PC-3 (cell line): Measurements from ENCODE around the gene FGD4. TPM values are rescaled to one million over a fixed set of nuclear protein-coding genes. Genes with fewer than 3 reads are reported as not detected.

Source experiments
- ATAC-seq: fragments of 200-7000 bp; cut with Tn5 transposase; 2 replicates; pipeline ENCODE4 v1.9.1; 2020; ENCODE audit warnings: mild to moderate bottlenecking, moderate library complexity
- BruUV-seq: library from RNA; stranded (reverse); fragments of 400-500 nt; replicated peaks from 2 replicates; lab custom pipeline; 2021; lab: Mats Ljungman, UMichigan
- CTCF ChIA-PET: fragments of 300-600 bp; sonication (Branson Sonifier 250); formaldehyde crosslinking; loops from one replicate; lab custom pipeline; 2022; ENCODE audit warnings: antibody characterized with exemption; lab: Charles Lee
- POLR2A ChIA-PET: fragments of 300-600 bp; sonication (Branson Sonifier 250); formaldehyde crosslinking; loops from one replicate; lab custom pipeline; 2022; ENCODE audit warnings: antibody characterized with exemption; ENCODE audit not compliant: unreplicated experiment; lab: Charles Lee
- DNase-seq: peaks from one replicate; pipeline ENCODE4 v3.0.0-alpha.2; 2015
- H2AFZ ChIP-seq: fragments of 300-600 bp; sonication (generic); 2 replicates; pipeline ENCODE4 v1.6.0; 2016; ENCODE audit warnings: antibody characterized with exemption, low read length
- H3F3A ChIP-seq: fragments of 300-600 bp; sonication (generic); one replicate; pipeline ENCODE4 v1.6.0; 2017; ENCODE audit warnings: antibody characterized with exemption, low read length, control low read depth, mild to moderate bottlenecking; ENCODE audit not compliant: unreplicated experiment
- H3K27ac ChIP-seq: fragments of 300-600 bp; sonication (generic); 2 replicates; pipeline ENCODE4 v1.5.1; 2016; ENCODE audit warnings: mild to moderate bottlenecking, low read length
- H3K27me3 ChIP-seq: fragments of 300-600 bp; sonication (generic); 2 replicates; pipeline ENCODE4 v1.6.1; 2016; ENCODE audit warnings: low read length, mixed read lengths
- H3K36me3 ChIP-seq: fragments of 300-600 bp; sonication (generic); 2 replicates; pipeline ENCODE4 v1.6.1; 2016; ENCODE audit warnings: low read depth, mixed run types, low read length, mixed read lengths
- H3K4me1 ChIP-seq: fragments of 300-600 bp; sonication (generic); 2 replicates; pipeline ENCODE4 v1.5.1; 2016; ENCODE audit warnings: low read length; ENCODE audit not compliant: insufficient read depth
- H3K4me2 ChIP-seq: fragments of 300-600 bp; sonication (generic); 2 replicates; pipeline ENCODE4 v1.6.0; 2016; ENCODE audit warnings: low read length
- H3K4me3 ChIP-seq: fragments of 300-600 bp; sonication (generic); 2 replicates; pipeline ENCODE4 v1.5.1; 2016; ENCODE audit warnings: mild to moderate bottlenecking, low read length, mixed read lengths
- H3K79me2 ChIP-seq: fragments of 300-600 bp; sonication (generic); 2 replicates; pipeline ENCODE4 v1.6.1; 2017; ENCODE audit warnings: low read length, mixed read lengths
- H3K9ac ChIP-seq: fragments of 300-600 bp; sonication (generic); 2 replicates; pipeline ENCODE4 v1.6.0; 2016; ENCODE audit warnings: mild to moderate bottlenecking, low read length
- H3K9me2 ChIP-seq: fragments of 300-600 bp; sonication (generic); replicated peaks from 2 replicates; pipeline ENCODE4 v1.6.1; 2016; ENCODE audit warnings: mixed run types, low read length, mixed read lengths
- H3K9me3 ChIP-seq: fragments of 300-600 bp; sonication (generic); 2 replicates; pipeline ENCODE4 v1.6.1; 2016; ENCODE audit warnings: low read length, mixed read lengths
- H4K20me1 ChIP-seq: fragments of 300-600 bp; sonication (generic); 2 replicates; pipeline ENCODE4 v1.6.1; 2016; ENCODE audit warnings: low read length, mixed read lengths
- EZH2 ChIP-seq: fragments of 300-600 bp; sonication (generic); IDR thresholded peaks from one replicate; pipeline ENCODE4 v1.6.1; 2017; ENCODE audit warnings: antibody characterized with exemption, mild to moderate bottlenecking, low read length; ENCODE audit not compliant: unreplicated experiment
- EZH2phosphoT487 ChIP-seq: fragments of 300-600 bp; sonication (generic); IDR thresholded peaks from 2 replicates; pipeline ENCODE4 v1.6.1; 2018; ENCODE audit warnings: mild to moderate bottlenecking, antibody characterized with exemption, low read length, borderline replicate concordance
- intact Hi-C: fragments of 100-400 bp; cut with micrococcal nuclease; formaldehyde crosslinking; loops from 2 replicates; pipeline ENCODE4 v1.9.0; 2023
- total RNA-seq: library from RNA; depleted of rRNA; stranded (reverse); fragments of >200 nt; gene quantifications from 2 replicates; pipeline ENCODE4 v1.2.3, GENCODE V29; 2014
- TF ChIP-seq, protein P1 (sequence below): fragments of 300-600 bp; sonication (generic); conservative IDR thresholded peaks from 2 replicates; pipeline ENCODE4 v1.5.1; 2017; ENCODE audit warnings: antibody characterized with exemption, low read depth, mild to moderate bottlenecking, low read length

Gene FGD4
- total RNA-seq, 1 experiment from 2014 or later: 3.9 TPM

- no peak for TF ChIP-seq EZH2
- TF ChIP-seq, protein P1, sequence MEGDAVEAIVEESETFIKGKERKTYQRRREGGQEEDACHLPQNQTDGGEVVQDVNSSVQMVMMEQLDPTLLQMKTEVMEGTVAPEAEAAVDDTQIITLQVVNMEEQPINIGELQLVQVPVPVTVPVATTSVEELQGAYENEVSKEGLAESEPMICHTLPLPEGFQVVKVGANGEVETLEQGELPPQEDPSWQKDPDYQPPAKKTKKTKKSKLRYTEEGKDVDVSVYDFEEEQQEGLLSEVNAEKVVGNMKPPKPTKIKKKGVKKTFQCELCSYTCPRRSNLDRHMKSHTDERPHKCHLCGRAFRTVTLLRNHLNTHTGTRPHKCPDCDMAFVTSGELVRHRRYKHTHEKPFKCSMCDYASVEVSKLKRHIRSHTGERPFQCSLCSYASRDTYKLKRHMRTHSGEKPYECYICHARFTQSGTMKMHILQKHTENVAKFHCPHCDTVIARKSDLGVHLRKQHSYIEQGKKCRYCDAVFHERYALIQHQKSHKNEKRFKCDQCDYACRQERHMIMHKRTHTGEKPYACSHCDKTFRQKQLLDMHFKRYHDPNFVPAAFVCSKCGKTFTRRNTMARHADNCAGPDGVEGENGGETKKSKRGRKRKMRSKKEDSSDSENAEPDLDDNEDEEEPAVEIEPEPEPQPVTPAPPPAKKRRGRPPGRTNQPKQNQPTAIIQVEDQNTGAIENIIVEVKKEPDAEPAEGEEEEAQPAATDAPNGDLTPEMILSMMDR: no peak
- no peak for TF ChIP-seq EZH2phosphoT487
- no peak for DNase-seq
- intact Hi-C loops: no loop called here
- Histone ChIP-seq H3K27ac (no peak overlapping the region), H2AFZ (no peak overlapping the region), H3K36me3 (no peaks in the 10 kb centered on the region), H4K20me1 (no peaks in the 10 kb centered on the region), H3K4me3 (no peak overlapping the region), H3K9me3 (no peaks in the 10 kb centered on the region), H3K79me2 (no peaks in the 10 kb centered on the region), H3K9ac (no peak overlapping the region), H3K27me3 (no peaks in the 10 kb centered on the region), H3K9me2 (no peaks in the 10 kb centered on the region), H3K4me1 (no peaks in the 10 kb centered on the region), H3K4me2 (no peak overlapping the region), H3F3A (no peaks in the 10 kb centered on the region)
- no TSS peak for BruUV-seq
- CTCF ChIA-PET: no interaction called here
- ATAC-seq: no peak
- POLR2A ChIA-PET: no interaction called here
Observed at GRCh38 chr12:32467959-32468863, 68.9 kb downstream of the FGD4 start.

DNA sequence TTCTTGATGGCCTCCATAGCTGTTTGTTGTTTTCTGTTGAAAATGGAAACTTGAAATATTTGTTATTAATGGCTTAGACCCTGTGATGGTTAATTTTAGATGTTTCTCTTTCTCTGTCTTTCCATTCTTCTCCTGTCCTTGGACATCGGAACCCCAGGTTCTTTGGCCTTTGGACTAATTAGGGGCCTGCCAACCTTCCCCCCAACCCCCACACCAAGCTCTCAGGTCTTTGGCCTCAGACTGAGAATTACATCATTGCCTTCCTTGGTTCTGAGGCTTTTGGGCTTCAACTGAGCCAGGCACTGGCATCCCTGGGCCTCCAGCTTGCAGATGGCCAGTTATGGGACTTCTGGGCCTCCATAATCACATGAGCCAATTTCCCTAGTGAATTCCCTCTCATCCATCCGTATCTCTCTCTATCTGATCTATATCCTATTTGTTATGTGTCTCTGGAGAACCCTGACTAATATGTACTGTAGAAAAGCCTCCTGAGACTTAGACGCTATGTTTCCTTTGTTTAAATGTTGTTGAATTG, 71.6 kb downstream of the FGD4 start:
- no peaks in the 10 kb centered on the region for H3K36me3 ChIP-seq
- no peaks in the 10 kb centered on the region for H3K9me2 ChIP-seq

More for the DNA sequence above, 71.6 kb downstream of the FGD4 start:
- Histone ChIP-seq H3K27ac (no peak overlapping the region), H3K4me3 (no peak overlapping the region), H3K27me3 (no peaks in the 10 kb centered on the region), H4K20me1 (no peaks in the 10 kb centered on the region), H3K4me1 (no peaks in the 10 kb centered on the region), H3K79me2 (no peaks in the 10 kb centered on the region), H2AFZ (no peak overlapping the region), H3F3A (no peaks in the 10 kb centered on the region), H3K4me2 (no peak overlapping the region), H3K9ac (no peak overlapping the region), H3K9me3 (no peaks in the 10 kb centered on the region)
- ATAC-seq (no peak), DNase-seq (no peak)
- ChIA-PET CTCF (no interaction called here), POLR2A (no interaction called here)
- intact Hi-C loops: no loop called here
- TF ChIP-seq, protein P1: no peak
- no peak for TF ChIP-seq EZH2
- no peak for TF ChIP-seq EZH2phosphoT487
- no TSS peak for BruUV-seq
